HEK293T (cell line): Measurements from ENCODE around the gene TMEM117.

Experiments used
- BHLHE40 ChIP-seq: fragments of 450-650 bp; IDR thresholded peaks from 2 replicates; pipeline ENCODE4 v1.6.1; 2016; ENCODE audit warnings: mild to moderate bottlenecking, moderate library complexity, borderline replicate concordance
- CTBP1 ChIP-seq: fragments of 450-650 bp; IDR thresholded peaks from 2 replicates; pipeline ENCODE4 v1.6.1; 2016; ENCODE audit warnings: borderline replicate concordance
- FOXA1 ChIP-seq: fragments of 450-650 bp; IDR thresholded peaks from 2 replicates; pipeline ENCODE4 v1.6.1; 2016; ENCODE audit warnings: mild to moderate bottlenecking
- FOXK2 ChIP-seq: fragments of 450-650 bp; IDR thresholded peaks from 2 replicates; pipeline ENCODE4 v1.6.1; 2016; ENCODE audit warnings: mild to moderate bottlenecking
- LEF1 ChIP-seq: fragments of 450-650 bp; IDR thresholded peaks from 2 replicates; pipeline ENCODE4 v1.6.1; 2017; ENCODE audit warnings: mild to moderate bottlenecking, borderline replicate concordance
- NFRKB ChIP-seq: fragments of 450-650 bp; IDR thresholded peaks from 2 replicates; pipeline ENCODE4 v1.6.1; 2016; ENCODE audit warnings: mild to moderate bottlenecking, moderate library complexity
- SUZ12 ChIP-seq: fragments of 450-650 bp; IDR thresholded peaks from 2 replicates; pipeline ENCODE4 v1.6.1; 2016; ENCODE audit warnings: mild to moderate bottlenecking

GRCh38 chr12:44017216-44017615 lies 181.3 kb downstream of the TMEM117 start:
- TF ChIP-seq CTBP1 (no peak), FOXA1 (no peak), FOXK2 (no peak), LEF1 (no peak), BHLHE40 (no peak), SUZ12 (no peak), NFRKB (no peak)
